ENCODE measurements around the gene DPP6. TPM values are rescaled to one million over a fixed set of nuclear protein-coding genes. Genes with fewer than 3 reads are reported as not detected.

DPP6 gene
- total RNA-seq, 1 donor from 2014 or later: not detected

- Histone ChIP-seq H3K36me3 (no peaks in the 10 kb centered on the region), H3K27me3 (no peaks in the 10 kb centered on the region), H3K4me1 (no peaks in the 10 kb centered on the region), H3K4me3 (no peak overlapping the region), H3K9me3 (no peaks in the 10 kb centered on the region), H3K27ac (no peak overlapping the region)
- TF ChIP-seq CTCF (IDR thresholded peaks at IDR 0.05): no peak
- intact Hi-C loops (cut with DNase I): no loop called here
- DNase-seq (ENCODE audit: low spot score in 2 of 2): no peak
Observed at GRCh38 chr7:154440651-154441050, 388.5 kb downstream of the DPP6 start.

GRCh38 chr7:154441811-154442210 lies 389.6 kb downstream of the DPP6 start:
- Histone ChIP-seq H3K36me3 (no peaks in the 10 kb centered on the region), H3K4me1 (no peaks in the 10 kb centered on the region), H3K27me3 (no peaks in the 10 kb centered on the region), H3K4me3 (no peak overlapping the region), H3K27ac (no peak overlapping the region), H3K9me3 (no peaks in the 10 kb centered on the region)
- no peak for DNase-seq (ENCODE audit: low spot score in 2 of 2)
- intact Hi-C loops (cut with DNase I): no loop called here
- TF ChIP-seq CTCF (IDR thresholded peaks at IDR 0.05): no peak

- H3K27me3 ChIP-seq: no peaks in the 10 kb centered on the region
- no peaks in the 10 kb centered on the region for H3K4me1 ChIP-seq
- no peak for TF ChIP-seq CTCF (IDR thresholded peaks at IDR 0.05)
- no peaks in the 10 kb centered on the region for H3K9me3 ChIP-seq
- intact Hi-C loops (cut with DNase I): no loop called here
- H3K4me3 ChIP-seq: no peak overlapping the region
- no peaks in the 10 kb centered on the region for H3K36me3 ChIP-seq
- no peak overlapping the region for H3K27ac ChIP-seq
- no peak for DNase-seq (ENCODE audit: low spot score in 2 of 2)
Observed at GRCh38 chr7:154442939-154443338, 390.7 kb downstream of the DPP6 start.

- TF ChIP-seq CTCF (IDR thresholded peaks at IDR 0.05): no peak
- Histone ChIP-seq H3K27ac (no peak overlapping the region), H3K4me1 (no peaks in the 10 kb centered on the region), H3K27me3 (no peaks in the 10 kb centered on the region), H3K4me3 (no peak overlapping the region), H3K36me3 (no peaks in the 10 kb centered on the region), H3K9me3 (no peaks in the 10 kb centered on the region)
- intact Hi-C loops (cut with DNase I): no loop called here
- DNase-seq (ENCODE audit: low spot score in 2 of 2): no peak
Observed at GRCh38 chr7:154450451-154450850, 398.3 kb downstream of the DPP6 start.

- Histone ChIP-seq H3K36me3 (no peaks in the 10 kb centered on the region), H3K27ac (no peak overlapping the region), H3K4me3 (no peak overlapping the region), H3K9me3 (no peaks in the 10 kb centered on the region), H3K4me1 (no peaks in the 10 kb centered on the region), H3K27me3 (no peaks in the 10 kb centered on the region)
- no peak for TF ChIP-seq CTCF (IDR thresholded peaks at IDR 0.05)
- intact Hi-C loops (cut with DNase I): no loop called here
- no peak for DNase-seq (ENCODE audit: low spot score in 2 of 2)
Observed at GRCh38 chr7:154451480-154452457, 399.6 kb downstream of the DPP6 start.
